K562 (cell line): ENCODE measurements around the gene CCNL1. TPM values are rescaled to one million over a fixed set of nuclear protein-coding genes. Genes with fewer than 3 reads are reported as not detected.
A peak's percentile ranks its signal among the peaks of the same experiment; 100 is the strongest.

Experiments used
- CC2D1A ChIP-seq: fragments of 450-650 bp; IDR thresholded peaks from 2 replicates; pipeline ENCODE4 v1.6.1; 2017; ENCODE audit warnings: mild to moderate bottlenecking
- CTCF ChIP-seq, 3 experiments: IDR thresholded peaks in 2 of 3; conservative IDR thresholded peaks in 1 of 3; 2 replicates each; pipeline ENCODE4 v1.5.1; 2011 to 2012; ENCODE audit warnings: low read length in 3 of 3, mild to moderate bottlenecking in 3 of 3, control low read depth in 2 of 3, improper control_type of control experiment in 1 of 3, inconsistent platforms in 1 of 3, low read depth in 1 of 3, mixed read lengths in 1 of 3, moderate library complexity in 1 of 3; ENCODE audit not compliant: insufficient read depth in 2 of 3
- CXXC5 ChIP-seq: fragments of 250-450 bp; sonication (Bioruptor Pico); IDR thresholded peaks from 2 replicates; pipeline ENCODE4 v1.8.0; 2022; ENCODE audit warnings: inconsistent platforms, mild to moderate bottlenecking, moderate library complexity
- ETV1 ChIP-seq: fragments of 450-650 bp; conservative IDR thresholded peaks from 2 replicates; pipeline ENCODE4 v1.6.1; 2016; ENCODE audit warnings: missing genetic modification characterization, control low read depth, low read depth, missing compliant biosample characterization
- FOXA1 ChIP-seq: fragments of 450-650 bp; IDR thresholded peaks from 2 replicates; pipeline ENCODE4 v1.6.1; 2016; ENCODE audit warnings: mild to moderate bottlenecking, borderline replicate concordance
- GTF2B ChIP-seq: IDR thresholded peaks from 2 replicates; pipeline ENCODE4 v1.6.1; 2011; ENCODE audit not compliant: insufficient read length; ENCODE audit errors: extremely low read depth
- HDAC1 ChIP-seq, 2 experiments: fragments of 450-650 bp; IDR thresholded peaks; 2 replicates each; pipeline ENCODE4 v1.6.1; 2016 to 2017; ENCODE audit warnings: inconsistent platforms in 1 of 2, mild to moderate bottlenecking in 1 of 2, moderate library complexity in 1 of 2
- HDAC6 ChIP-seq: IDR thresholded peaks from 2 replicates; pipeline ENCODE4 v1.6.1; 2012; ENCODE audit warnings: low read depth, mild to moderate bottlenecking, control low read depth, inconsistent platforms, low read length, moderate library complexity
- JUN ChIP-seq, 2 experiments: sonication (generic) in 1 of 2; formaldehyde crosslinking in 1 of 2; IDR thresholded peaks; 2 replicates each; pipeline versions ENCODE4 v1.6.1 to v1.8.0; 2012 to 2022; ENCODE audit warnings: borderline replicate concordance in 2 of 2, mild to moderate bottlenecking in 2 of 2, improper control_type of control experiment in 1 of 2, low read depth in 1 of 2, low read length in 1 of 2, missing genetic modification reagents in 1 of 2
- KLF16 ChIP-seq: IDR thresholded peaks from 2 replicates; pipeline ENCODE4 v1.6.1; 2016; ENCODE audit warnings: antibody characterized with exemption
- L3MBTL2 ChIP-seq: fragments of 450-650 bp; IDR thresholded peaks from 2 replicates; pipeline ENCODE4 v1.6.1; 2016; ENCODE audit warnings: mild to moderate bottlenecking, moderate library complexity
- NCOR1 ChIP-seq: fragments of 450-650 bp; IDR thresholded peaks from 2 replicates; pipeline ENCODE4 v1.6.1; 2016; ENCODE audit warnings: mild to moderate bottlenecking, moderate library complexity
- PBX2 ChIP-seq, 2 experiments: IDR thresholded peaks in 1 of 2; conservative IDR thresholded peaks in 1 of 2; 2 replicates each; pipeline ENCODE4 v1.6.1; 2016; ENCODE audit warnings: low read depth in 2 of 2, mild to moderate bottlenecking in 1 of 2, missing compliant biosample characterization in 1 of 2, missing genetic modification characterization in 1 of 2, moderate library complexity in 1 of 2
- PYGO2 ChIP-seq: fragments of 450-650 bp; IDR thresholded peaks from 2 replicates; pipeline ENCODE4 v1.6.1; 2016; ENCODE audit warnings: mild to moderate bottlenecking, missing genetic modification characterization, moderate library complexity, missing compliant biosample characterization
- SAFB2 ChIP-seq: fragments of 200-400 bp; formaldehyde crosslinking; IDR thresholded peaks from 2 replicates; pipeline ENCODE4 v1.6.1; 2018; ENCODE audit warnings: borderline replicate concordance, low read length, low read depth, moderate library complexity; ENCODE audit not compliant: severe bottlenecking
- SMARCA4 ChIP-seq: fragments of 450-650 bp; IDR thresholded peaks from 2 replicates; pipeline ENCODE4 v1.6.1; 2016
- SNRNP70 ChIP-seq: fragments of 200-400 bp; formaldehyde crosslinking; optimal IDR thresholded peaks from 2 replicates; pipeline ENCODE3; 2017; ENCODE audit warnings: low read depth, low read length
- SRSF3 ChIP-seq: fragments of 200-400 bp; formaldehyde crosslinking; IDR thresholded peaks from 2 replicates; pipeline ENCODE4 v1.6.1; 2016; ENCODE audit warnings: mild to moderate bottlenecking, low read length, moderate library complexity; ENCODE audit not compliant: insufficient read depth
- TCF7L2 ChIP-seq: fragments of 150-350 bp; IDR thresholded peaks from 2 replicates; pipeline ENCODE4 v1.6.1; 2016; ENCODE audit warnings: low read depth, mild to moderate bottlenecking, low read length, moderate library complexity
- ZNF140 ChIP-seq: fragments of 250-450 bp; sonication (Bioruptor Pico); IDR thresholded peaks from 2 replicates; pipeline ENCODE4 v1.8.0; 2021; ENCODE audit warnings: moderate library complexity, mild to moderate bottlenecking, inconsistent platforms
- ZNF3 ChIP-seq: fragments of 250-450 bp; sonication (Bioruptor Pico); IDR thresholded peaks from 2 replicates; pipeline ENCODE4 v1.5.0; 2021; ENCODE audit warnings: mild to moderate bottlenecking, moderate library complexity
- ZNF41 ChIP-seq: fragments of 250-450 bp; sonication (Bioruptor Pico); conservative IDR thresholded peaks from 2 replicates; pipeline ENCODE4 v1.4.0; 2020; ENCODE audit warnings: mild to moderate bottlenecking
- ZNF766 ChIP-seq: fragments of 200-800 bp; sonication (Bioruptor generic); conservative IDR thresholded peaks from 2 replicates; pipeline ENCODE4 v1.6.1; 2016; ENCODE audit warnings: missing genetic modification characterization, missing compliant biosample characterization
- polyA plus RNA-seq, 8 experiments: library from polyadenylated mRNA; depleted of rRNA in 4 of 8; stranded (reverse) in 5 of 8; unstranded in 3 of 8; fragments of >200 nt; fragmentation: Nextera tagmentation in 2 of 8; fragmentation: Illumina TruSeq in 1 of 8; extraction: Ambion mirVana in 2 of 8; extraction: Trizol in 1 of 8; gene quantifications; 2 replicates each; pipeline versions ENCODE4 v1.2.1 to v1.2.3, GENCODE V29; 2011 to 2014; ENCODE audit warnings: inconsistent platforms in 1 of 8, missing spikeins in 1 of 8
- total RNA-seq, 7 experiments: library from RNA; depleted of rRNA in 6 of 7; stranded (reverse); fragments of >200 nt in 6 of 7; fragmentation: Illumina TruSeq in 2 of 7; extraction: Trizol in 2 of 7; gene quantifications; 2 replicates each; pipeline versions ENCODE4 v1.2.1 to v1.2.3, GENCODE V29; 2011 to 2021; ENCODE audit warnings: low replicate concordance in 1 of 7

The CCNL1 gene
- total and polyA plus RNA-seq, 9 of the 15 experiments (the other 6 are each of a cell fraction or from before 2014, with no cell fraction given), result 16.1 to 186 (median 132) TPM

- TF ChIP-seq PYGO2 (tag), result no peak
- TF ChIP-seq PBX2 (CRISPR knock-in tag; IDR thresholded peaks at IDR 0.05; ENCODE audit: low read depth), result no peak
- TF ChIP-seq PBX2 (tag; conservative IDR thresholded peaks at IDR 0.05; ENCODE audit: low read depth), result peak; percentile 53; the same call in 1 of the 2 replicates
- TF ChIP-seq HDAC6, result no peak
- TF ChIP-seq SNRNP70, result no peak
- no peak for TF ChIP-seq L3MBTL2
- no peak for TF ChIP-seq TCF7L2
- 0 out of 2 replicates have a peak, but pooled peaks have one; percentile 45 for TF ChIP-seq JUN (IDR thresholded peaks at IDR 0.05; ENCODE audit: borderline replicate concordance, low read depth, low read length)
- no peak for TF ChIP-seq JUN (CRISPR knock-in tag; IDR thresholded peaks at IDR 0.05; ENCODE audit: borderline replicate concordance)
- no peak for TF ChIP-seq SMARCA4
- TF ChIP-seq GTF2B, result no peak
- no peak for TF ChIP-seq KLF16
- no peak for TF ChIP-seq ZNF766 (CRISPR knock-in tag)
- TF ChIP-seq CTCF (IDR thresholded peaks at IDR 0.05 in 2 of 3, conservative IDR thresholded peaks at IDR 0.05 in 1 of 3; ENCODE audit: insufficient read depth in 2 of 3, low read depth in 1 of 3, low read length in 3 of 3), result peak; percentile 49 to 70 (median 63)
- no peak for TF ChIP-seq SAFB2
- TF ChIP-seq ZNF41 (CRISPR knock-in tag), result no peak
- no peak for TF ChIP-seq HDAC1 (IDR thresholded peaks at IDR 0.05)
- no peak for TF ChIP-seq ETV1 (tag)
- no peak for TF ChIP-seq ZNF140 (CRISPR knock-in tag)
- TF ChIP-seq SRSF3, result no peak
- TF ChIP-seq NCOR1, result no peak
- TF ChIP-seq ZNF3 (CRISPR knock-in tag), result no peak
- TF ChIP-seq CXXC5 (CRISPR knock-in tag), result no peak
- TF ChIP-seq FOXA1, result no peak
- TF ChIP-seq CC2D1A, result 0 out of 2 replicates have a peak, but pooled peaks have one; percentile 26
Observed at GRCh38 chr3:157135671-157136396, 24.1 kb downstream of the CCNL1 start (continued).
